HCT116 (cell line): ENCODE results near the gene PIGN. TPM values are rescaled to one million over a fixed set of nuclear protein-coding genes. Genes with fewer than 3 reads are reported as not detected.

Experiments
- ATAC-seq: fragments of 200-7000 bp; cut with Tn5 transposase; 2 replicates; pipeline ENCODE4 v1.9.1; 2020; ENCODE audit warnings: mild to moderate bottlenecking, moderate library complexity
- BruUV-seq: library from RNA; stranded (reverse); fragments of 400-500 nt; replicated peaks from 2 replicates; lab custom pipeline; 2021; lab: Mats Ljungman, UMichigan
- CTCF ChIA-PET: fragments of 300-600 bp; sonication (Branson Sonifier 250); formaldehyde crosslinking; loops from one replicate; lab custom pipeline; 2021; ENCODE audit warnings: antibody characterized with exemption; lab: Charles Lee
- POLR2A ChIA-PET: fragments of 300-600, 350-600 bp; sonication (Branson Sonifier 250); formaldehyde crosslinking; loops from one replicate; lab custom pipeline; 2021; ENCODE audit warnings: antibody characterized with exemption; lab: Charles Lee
- RAD21 ChIA-PET, 2 experiments: fragments of 300-600 bp; sonication (Branson Sonifier 250); formaldehyde crosslinking; loops; one replicate each; lab custom pipeline; 2023; ENCODE audit warnings: low total read pairs in 2 of 2; ENCODE audit not compliant: uncharacterized antibody in 2 of 2, unreplicated experiment in 2 of 2, low non-redundant PET in 1 of 2; lab: Charles Lee
- DNase-seq: peaks from one replicate; pipeline ENCODE4 v3.0.0-alpha.2; 2010; ENCODE audit warnings: low read depth, low spot score
- H2AFZ ChIP-seq: fragments of 200-600 bp; shearing (Covaris generic), sonication (generic); 2 replicates; pipeline ENCODE4 v1.6.1; 2017; ENCODE audit warnings: low read depth, mixed run types, mixed read lengths, antibody characterized with exemption, low read length; ENCODE audit not compliant: poor library complexity, severe bottlenecking
- H3K27ac ChIP-seq: 2 replicates; pipeline ENCODE4 v1.5.1; 2012; ENCODE audit warnings: low read depth, low read length
- H3K27me3 ChIP-seq: fragments of 200-600 bp; sonication (generic); 2 replicates; pipeline ENCODE4 v1.6.1; 2016; ENCODE audit warnings: mixed run types, low read length, mixed read lengths; ENCODE audit not compliant: insufficient read depth
- H3K36me3 ChIP-seq, 2 experiments: fragments of 200-500 bp in 1 of 2; fragments of 200-600 bp in 1 of 2; sonication (Bioruptor generic) in 1 of 2; sonication (generic) in 1 of 2; 2 replicates each; pipeline versions ENCODE4 v1.5.1 to v1.6.1; 2014 to 2016; ENCODE audit warnings: low read length in 2 of 2, inconsistent platforms in 1 of 2, mixed read lengths in 1 of 2, mixed run types in 1 of 2; ENCODE audit not compliant: insufficient read depth in 2 of 2, control insufficient read depth in 1 of 2
- H3K4me1 ChIP-seq, 2 experiments: fragments of 200-600 bp in 1 of 2; sonication (generic) in 1 of 2; 2 replicates each; pipeline versions ENCODE4 v1.5.1 to v1.6.1; 2012 to 2017; ENCODE audit warnings: low read length in 2 of 2, inconsistent platforms in 1 of 2, mild to moderate bottlenecking in 1 of 2, mixed read lengths in 1 of 2, mixed run types in 1 of 2, moderate library complexity in 1 of 2; ENCODE audit not compliant: insufficient read depth in 2 of 2, control insufficient read depth in 1 of 2
- H3K4me2 ChIP-seq: fragments of 200-600 bp; sonication (generic); 2 replicates; pipeline ENCODE4 v1.6.1; 2017; ENCODE audit warnings: mixed run types, low read length, mixed read lengths
- H3K4me3 ChIP-seq, 2 experiments: fragments of 200-600 bp in 1 of 2; sonication (generic) in 1 of 2; replicated peaks in 1 of 2; 2 replicates each; pipeline ENCODE4 v1.5.1; 2011 to 2016; ENCODE audit warnings: low read length in 2 of 2, control low read depth in 1 of 2, low read depth in 1 of 2, mild to moderate bottlenecking in 1 of 2, mixed read lengths in 1 of 2, mixed run types in 1 of 2
- H3K79me2 ChIP-seq: fragments of 200-600 bp; sonication (generic); 2 replicates; pipeline ENCODE4 v1.6.1; 2017; ENCODE audit warnings: mild to moderate bottlenecking, mixed run types, low read length, moderate library complexity, mixed read lengths; ENCODE audit not compliant: insufficient read depth
- H3K9ac ChIP-seq: fragments of 200-600 bp; sonication (generic); 2 replicates; pipeline ENCODE4 v1.6.1; 2016; ENCODE audit warnings: low read length, mixed read lengths
- H3K9me2 ChIP-seq: fragments of 200-600 bp; sonication (generic), shearing (Covaris generic); 2 replicates; pipeline ENCODE4 v1.6.1; 2017; ENCODE audit warnings: mixed run types, mild to moderate bottlenecking, moderate library complexity; ENCODE audit not compliant: insufficient read depth
- H3K9me3 ChIP-seq, 2 experiments: fragments of 200-500 bp in 1 of 2; fragments of 200-600 bp in 1 of 2; sonication (Bioruptor generic) in 1 of 2; sonication (generic) in 1 of 2; 2 replicates each; pipeline ENCODE4 v1.6.1; 2014 to 2017; ENCODE audit warnings: low read length in 2 of 2, mixed read lengths in 2 of 2, inconsistent platforms in 1 of 2, low read depth in 1 of 2, mild to moderate bottlenecking in 1 of 2, mixed run types in 1 of 2, moderate library complexity in 1 of 2; ENCODE audit not compliant: control insufficient read depth in 1 of 2, insufficient read depth in 1 of 2
- H4K20me1 ChIP-seq: fragments of 200-600 bp; sonication (generic), shearing (Covaris generic); 2 replicates; pipeline ENCODE4 v1.6.1; 2017; ENCODE audit warnings: mixed run types, mild to moderate bottlenecking, moderate library complexity; ENCODE audit not compliant: insufficient read depth
- ATF3 ChIP-seq: IDR thresholded peaks from 2 replicates; pipeline ENCODE4 v1.6.1; 2012
- CEBPB ChIP-seq: IDR thresholded peaks from 2 replicates; pipeline ENCODE4 v1.6.1; 2012; ENCODE audit warnings: low read depth
- EGR1 ChIP-seq: IDR thresholded peaks from 2 replicates; pipeline ENCODE4 v1.6.1; 2012; ENCODE audit warnings: low read depth
- ELF1 ChIP-seq: IDR thresholded peaks from 2 replicates; pipeline ENCODE4 v1.6.1; 2012; ENCODE audit warnings: low read depth, borderline replicate concordance
- FOSL1 ChIP-seq: IDR thresholded peaks from 2 replicates; pipeline ENCODE4 v1.6.1; 2012; ENCODE audit warnings: low read depth
- JUND ChIP-seq: IDR thresholded peaks from 2 replicates; pipeline ENCODE4 v1.6.1; 2012
- MAX ChIP-seq: IDR thresholded peaks from 2 replicates; pipeline ENCODE4 v1.6.1; 2012
- POLR2A ChIP-seq: IDR thresholded peaks from 2 replicates; pipeline ENCODE4 v1.7.0; 2011; ENCODE audit warnings: borderline replicate concordance; ENCODE audit not compliant: insufficient read depth, insufficient read length; ENCODE audit errors: extremely low read depth
- POLR2AphosphoS5 ChIP-seq: IDR thresholded peaks from 2 replicates; pipeline ENCODE4 v1.6.1; 2011; ENCODE audit warnings: mild to moderate bottlenecking, low read depth, low read length, moderate library complexity
- RAD21 ChIP-seq: IDR thresholded peaks from 2 replicates; pipeline ENCODE4 v1.6.1; 2012; ENCODE audit warnings: low read depth, mild to moderate bottlenecking
- YY1 ChIP-seq: IDR thresholded peaks from 2 replicates; pipeline ENCODE4 v1.6.1; 2011; ENCODE audit warnings: low read length, low read depth, moderate library complexity, mild to moderate bottlenecking; ENCODE audit not compliant: insufficient replicate concordance; ENCODE audit errors: extremely low read depth
- ZBTB33 ChIP-seq: IDR thresholded peaks from 2 replicates; pipeline ENCODE4 v1.6.1; 2011; ENCODE audit warnings: mild to moderate bottlenecking, low read length, moderate library complexity; ENCODE audit not compliant: insufficient replicate concordance; ENCODE audit errors: extremely low read depth
- ZNF274 ChIP-seq: fragments of 200-500 bp; sonication (Bioruptor generic); IDR thresholded peaks from 2 replicates; pipeline ENCODE4 v1.6.1; 2014; ENCODE audit warnings: mild to moderate bottlenecking, low read depth, low read length, inconsistent platforms
- intact Hi-C: fragments of 100-400 bp; cut with micrococcal nuclease; formaldehyde crosslinking; loops from 2 replicates; pipeline ENCODE4 v1.10.0; 2022
- total RNA-seq: library from RNA; stranded (reverse); gene quantifications from one replicate; pipeline ENCODE4 v1.2.1, GENCODE V29; 2021; ENCODE audit not compliant: unreplicated experiment
- TF ChIP-seq, protein P1 (sequence below): IDR thresholded peaks from 2 replicates; pipeline ENCODE4 v1.6.1; 2012; ENCODE audit warnings: low read depth

The PIGN gene
- total RNA-seq, 1 experiment from 2014 or later, result 12.2 TPM

DNA sequence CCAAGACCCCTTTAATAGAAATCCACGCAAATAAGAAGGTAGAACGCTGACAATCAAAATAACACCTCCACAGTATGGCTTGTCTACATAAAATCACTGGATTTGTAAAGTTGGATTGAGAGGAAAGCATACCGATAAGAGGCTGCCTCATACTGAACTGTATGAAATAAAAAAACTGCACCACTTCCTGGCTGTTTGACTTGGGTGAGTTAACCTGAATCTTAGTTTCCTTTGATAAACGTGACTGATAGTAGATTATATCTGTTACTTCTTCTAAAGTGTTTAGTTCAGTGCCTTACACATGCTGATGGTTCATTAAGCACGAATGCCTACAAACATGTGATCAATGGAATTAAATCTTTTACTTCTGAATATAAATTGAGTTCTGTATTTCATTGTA lies 153.6 kb downstream of the PIGN start:
- Histone ChIP-seq H3K9me3 (no peaks in the 10 kb centered on the region), H3K27ac (no peak overlapping the region), H3K9me2 (no peaks in the 10 kb centered on the region), H3K36me3 (no peaks in the 10 kb centered on the region), H3K4me1 (no peaks in the 10 kb centered on the region), H3K9ac (no peak overlapping the region), H3K27me3 (no peaks in the 10 kb centered on the region), H3K79me2 (no peaks in the 10 kb centered on the region), H4K20me1 (no peaks in the 10 kb centered on the region), H3K4me3 (no peak overlapping the region), H2AFZ (no peak overlapping the region), H3K4me2 (no peak overlapping the region)
- DNase-seq, result no peak
- POLR2A ChIA-PET, result no interaction called here
- intact Hi-C loops, result no loop called here
- RAD21 ChIA-PET, result no interaction called here
- ATAC-seq, result no peak
- no TSS peak for BruUV-seq
- no peak for TF ChIP-seq ELF1
- no peak for TF ChIP-seq ATF3
- no peak for TF ChIP-seq ZNF274
- TF ChIP-seq POLR2A, result no peak
- no peak for TF ChIP-seq ZBTB33
- TF ChIP-seq CEBPB, result no peak
- no peak for TF ChIP-seq JUND
- no peak for TF ChIP-seq EGR1
- TF ChIP-seq, protein P1, sequence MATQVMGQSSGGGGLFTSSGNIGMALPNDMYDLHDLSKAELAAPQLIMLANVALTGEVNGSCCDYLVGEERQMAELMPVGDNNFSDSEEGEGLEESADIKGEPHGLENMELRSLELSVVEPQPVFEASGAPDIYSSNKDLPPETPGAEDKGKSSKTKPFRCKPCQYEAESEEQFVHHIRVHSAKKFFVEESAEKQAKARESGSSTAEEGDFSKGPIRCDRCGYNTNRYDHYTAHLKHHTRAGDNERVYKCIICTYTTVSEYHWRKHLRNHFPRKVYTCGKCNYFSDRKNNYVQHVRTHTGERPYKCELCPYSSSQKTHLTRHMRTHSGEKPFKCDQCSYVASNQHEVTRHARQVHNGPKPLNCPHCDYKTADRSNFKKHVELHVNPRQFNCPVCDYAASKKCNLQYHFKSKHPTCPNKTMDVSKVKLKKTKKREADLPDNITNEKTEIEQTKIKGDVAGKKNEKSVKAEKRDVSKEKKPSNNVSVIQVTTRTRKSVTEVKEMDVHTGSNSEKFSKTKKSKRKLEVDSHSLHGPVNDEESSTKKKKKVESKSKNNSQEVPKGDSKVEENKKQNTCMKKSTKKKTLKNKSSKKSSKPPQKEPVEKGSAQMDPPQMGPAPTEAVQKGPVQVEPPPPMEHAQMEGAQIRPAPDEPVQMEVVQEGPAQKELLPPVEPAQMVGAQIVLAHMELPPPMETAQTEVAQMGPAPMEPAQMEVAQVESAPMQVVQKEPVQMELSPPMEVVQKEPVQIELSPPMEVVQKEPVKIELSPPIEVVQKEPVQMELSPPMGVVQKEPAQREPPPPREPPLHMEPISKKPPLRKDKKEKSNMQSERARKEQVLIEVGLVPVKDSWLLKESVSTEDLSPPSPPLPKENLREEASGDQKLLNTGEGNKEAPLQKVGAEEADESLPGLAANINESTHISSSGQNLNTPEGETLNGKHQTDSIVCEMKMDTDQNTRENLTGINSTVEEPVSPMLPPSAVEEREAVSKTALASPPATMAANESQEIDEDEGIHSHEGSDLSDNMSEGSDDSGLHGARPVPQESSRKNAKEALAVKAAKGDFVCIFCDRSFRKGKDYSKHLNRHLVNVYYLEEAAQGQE, result no peak
- no peak for TF ChIP-seq RAD21
- no peak for TF ChIP-seq POLR2AphosphoS5
- no peak for TF ChIP-seq FOSL1
- no peak for TF ChIP-seq YY1
- TF ChIP-seq MAX, result no peak
- CTCF ChIA-PET, result no interaction called here
